ENCODE data around the gene WDR82.

DNA sequence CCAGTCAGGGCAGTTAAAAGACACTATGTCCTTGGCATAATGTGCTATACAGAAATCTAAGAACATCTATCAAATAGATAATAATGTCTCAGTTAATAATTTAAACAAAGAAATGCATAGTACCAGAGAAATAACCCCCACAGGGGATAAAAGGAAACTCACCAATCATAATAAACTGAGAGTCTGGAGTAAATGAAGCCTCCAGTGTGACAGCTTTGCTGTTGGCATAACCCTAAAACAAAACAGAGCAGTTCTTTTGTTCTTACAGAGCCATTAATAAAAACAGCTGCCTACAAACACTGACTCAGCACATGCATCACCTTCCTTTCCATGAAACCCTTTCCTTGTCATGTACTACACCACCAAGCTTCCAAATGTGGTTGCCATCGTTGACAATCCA is 19.4 kb downstream of the WDR82 start:
- TF ChIP-seq CTCF (IDR thresholded peaks at IDR 0.05) = no peak
- TF ChIP-seq POLR2A (IDR thresholded peaks at IDR 0.05) = no peak
- no peak for TF ChIP-seq POLR2AphosphoS5 (IDR thresholded peaks at IDR 0.05)
- TF ChIP-seq EP300 (IDR thresholded peaks at IDR 0.05) = no peak
